Caco-2 (cell line): Measurements from ENCODE around the gene UBE2U. TPM values are rescaled to one million over a fixed set of nuclear protein-coding genes. Genes with fewer than 3 reads are reported as not detected.

Source experiments
- BruUV-seq: library from RNA; stranded (reverse); fragments of 400-500 nt; replicated peaks from 2 replicates; lab custom pipeline; 2021; lab: Mats Ljungman, UMichigan
- CTCF ChIA-PET: fragments of 300-600 bp; sonication (Branson Sonifier 250); formaldehyde crosslinking; loops from one replicate; lab custom pipeline; 2022; ENCODE audit warnings: antibody characterized with exemption; lab: Charles Lee
- POLR2A ChIA-PET: fragments of 300-600 bp; sonication (Branson Sonifier 250); formaldehyde crosslinking; loops from one replicate; lab custom pipeline; 2022; ENCODE audit warnings: antibody characterized with exemption; lab: Charles Lee
- DNase-seq, 2 experiments: peaks; one replicate each; pipeline versions ENCODE4 v3.0.0 to v3.0.0-alpha.2; 2020 to 2022
- H3K27me3 ChIP-seq: replicated peaks from 2 replicates; pipeline ENCODE4 v1.6.0; 2011; ENCODE audit warnings: low read length; ENCODE audit not compliant: control insufficient read depth, insufficient read depth
- H3K36me3 ChIP-seq: 2 replicates; pipeline ENCODE4 v1.5.1; 2011; ENCODE audit warnings: low read length; ENCODE audit not compliant: control insufficient read depth, insufficient read depth
- H3K4me1 ChIP-seq: fragments of 250-450 bp; sonication (Bioruptor Pico); 2 replicates; pipeline ENCODE4 v1.5.1; 2020; ENCODE audit warnings: mild to moderate bottlenecking
- H3K4me3 ChIP-seq: 2 replicates; pipeline ENCODE4 v1.5.1; 2011; ENCODE audit warnings: low read depth, mild to moderate bottlenecking, control low read depth, low read length
- H3K9me3 ChIP-seq: fragments of 250-450 bp; sonication (Bioruptor Pico); 2 replicates; pipeline ENCODE4 v1.5.1; 2020; ENCODE audit warnings: mild to moderate bottlenecking, moderate library complexity
- H3K27ac Mint-ChIP-seq: one replicate; pipeline ENCODE4 v1.8.0; 2022; ENCODE audit warnings: mixed read lengths; ENCODE audit not compliant: unreplicated experiment
- H3K27me3 Mint-ChIP-seq: one replicate; pipeline ENCODE4 v1.8.0; 2022; ENCODE audit warnings: mixed read lengths; ENCODE audit not compliant: insufficient read depth, unreplicated experiment
- H3K36me3 Mint-ChIP-seq: one replicate; pipeline ENCODE4 v1.8.0; 2022; ENCODE audit warnings: mild to moderate bottlenecking, mixed read lengths; ENCODE audit not compliant: insufficient read depth, unreplicated experiment
- H3K4me1 Mint-ChIP-seq: one replicate; pipeline ENCODE4 v1.8.0; 2022; ENCODE audit warnings: low read depth, mixed read lengths; ENCODE audit not compliant: unreplicated experiment
- H3K4me3 Mint-ChIP-seq: one replicate; pipeline ENCODE4 v1.8.0; 2022; ENCODE audit warnings: mild to moderate bottlenecking, moderate library complexity, mixed read lengths; ENCODE audit not compliant: unreplicated experiment
- H3K9me3 Mint-ChIP-seq: one replicate; pipeline ENCODE4 v1.8.0; 2022; ENCODE audit warnings: mixed read lengths; ENCODE audit not compliant: unreplicated experiment
- CTCF ChIP-seq, 2 experiments: fragments of 200-600 bp in 1 of 2; IDR thresholded peaks; 1 replicate in 1 of 2; 2 replicates in 1 of 2; pipeline versions ENCODE4 v1.5.1 to v1.8.0; 2011 to 2022; ENCODE audit warnings: antibody characterized with exemption in 1 of 2, control low read depth in 1 of 2, inconsistent platforms in 1 of 2, low read depth in 1 of 2, low read length in 1 of 2, mild to moderate bottlenecking in 1 of 2, moderate library complexity in 1 of 2; ENCODE audit not compliant: insufficient read depth in 1 of 2, severe bottlenecking in 1 of 2, unreplicated experiment in 1 of 2
- intact Hi-C: fragments of 100-400 bp; cut with micrococcal nuclease; formaldehyde crosslinking; loops from one replicate; pipeline ENCODE4 v1.10.0; 2022; ENCODE audit not compliant: unreplicated experiment
- total RNA-seq: library from RNA; stranded (reverse); gene quantifications from 2 replicates; pipeline ENCODE4 v1.2.3, GENCODE V29; 2022

UBE2U gene
- total RNA-seq, 1 experiment from 2014 or later, result not detected

- no TSS peak for BruUV-seq
- no peaks in the 10 kb centered on the region for H3K9me3 Mint-ChIP-seq
- ChIA-PET CTCF (interaction anchor here (0.7 to 1.6 kb wide), 4 partner anchors 390 to 553 kb away, joined by 3 to 7 read pairs (median 6); partner anchors contain the start of gene ROR1), POLR2A (no interaction called here)
- Histone ChIP-seq H3K4me1 (no peaks in the 10 kb centered on the region), H3K4me3 (no peak overlapping the region), H3K27me3 (no peaks in the 10 kb centered on the region), H3K9me3 (no peaks in the 10 kb centered on the region), H3K36me3 (no peaks in the 10 kb centered on the region)
- intact Hi-C loops, result loop anchor here (1.0 to 5.0 kb wide), 2 partner anchors 78 to 490 kb away; no protein-coding TSS in a partner anchor
- H3K27ac Mint-ChIP-seq, result no peak overlapping the region
- H3K27me3 Mint-ChIP-seq, result no peaks in the 10 kb centered on the region
- H3K36me3 Mint-ChIP-seq, result peaks cover 28% of the 10 kb centered on the region
- DNase-seq, result no peak
- TF ChIP-seq CTCF (IDR thresholded peaks at IDR 0.05; ENCODE audit: insufficient read depth in 1 of 2, low read depth in 1 of 2, low read length in 1 of 2, severe bottlenecking in 1 of 2, unreplicated experiment in 1 of 2), result peak in 1 of 2 experiments; percentile 27
- H3K4me1 Mint-ChIP-seq, result peaks cover 7% of the 10 kb centered on the region
- no peak overlapping the region for H3K4me3 Mint-ChIP-seq
Measured at GRCh38 chr1:64163970-64164369, 39.5 kb upstream of the UBE2U start.

GRCh38 chr1:64166629-64167028 lies 36.8 kb upstream of the UBE2U start:
- ChIA-PET CTCF (no interaction called here), POLR2A (no interaction called here)
- peaks cover 14% of the 10 kb centered on the region for H3K4me1 Mint-ChIP-seq
- no peak for DNase-seq
- Histone ChIP-seq H3K4me3 (no peak overlapping the region), H3K9me3 (no peaks in the 10 kb centered on the region), H3K27me3 (no peaks in the 10 kb centered on the region), H3K4me1 (0 out of 2 replicates have a peak, but pooled peaks cover 3% of the 10 kb centered on the region), H3K36me3 (no peaks in the 10 kb centered on the region)
- no peaks in the 10 kb centered on the region for H3K9me3 Mint-ChIP-seq
- H3K27me3 Mint-ChIP-seq, result no peaks in the 10 kb centered on the region
- BruUV-seq, result no TSS peak
- peaks cover 44% of the 10 kb centered on the region for H3K36me3 Mint-ChIP-seq
- no peak overlapping the region for H3K4me3 Mint-ChIP-seq
- H3K27ac Mint-ChIP-seq, result no peak overlapping the region
- intact Hi-C loops, result no loop called here
- no peak for TF ChIP-seq CTCF (IDR thresholded peaks at IDR 0.05; ENCODE audit: insufficient read depth in 1 of 2, low read depth in 1 of 2, low read length in 1 of 2, severe bottlenecking in 1 of 2, unreplicated experiment in 1 of 2)

GRCh38 chr1:64167176-64167575 lies 36.2 kb upstream of the UBE2U start:
- CTCF ChIA-PET, result no interaction called here
- TF ChIP-seq CTCF (IDR thresholded peaks at IDR 0.05; ENCODE audit: insufficient read depth in 1 of 2, low read depth in 1 of 2, low read length in 1 of 2, severe bottlenecking in 1 of 2, unreplicated experiment in 1 of 2), result no peak
- Mint-ChIP-seq H3K4me1 (peaks cover 14% of the 10 kb centered on the region), H3K4me3 (no peak overlapping the region), H3K9me3 (no peaks in the 10 kb centered on the region), H3K27ac (no peak overlapping the region), H3K27me3 (no peaks in the 10 kb centered on the region), H3K36me3 (peaks cover 44% of the 10 kb centered on the region)
- Histone ChIP-seq H3K36me3 (no peaks in the 10 kb centered on the region), H3K9me3 (no peaks in the 10 kb centered on the region), H3K27me3 (no peaks in the 10 kb centered on the region), H3K4me3 (no peak overlapping the region), H3K4me1 (peaks cover 8% of the 10 kb centered on the region; the same call in 1 of the 2 replicates)
- BruUV-seq, result no TSS peak
- DNase-seq, result no peak
- POLR2A ChIA-PET, result no interaction called here
- intact Hi-C loops, result no loop called here
